NB4 (cell line): ENCODE results near the gene SLX4.
A peak's percentile ranks its signal among the peaks of the same experiment; 100 is the strongest.

ENCODE experiments used
- DNase-seq: peaks from one replicate; pipeline ENCODE4 v3.0.0; 2010; ENCODE audit warnings: low read depth
- H3K4me3 ChIP-seq: one replicate; pipeline ENCODE4 v1.5.1; 2011; ENCODE audit warnings: mild to moderate bottlenecking, low read depth, low read length, moderate library complexity
- CTCF ChIP-seq: IDR thresholded peaks from one replicate; pipeline ENCODE4 v1.5.1; 2012; ENCODE audit warnings: low read depth, low read length
- MAX ChIP-seq: IDR thresholded peaks from 2 replicates; pipeline ENCODE4 v1.6.1; 2011; ENCODE audit warnings: low read depth, low read length
- MYC ChIP-seq: IDR thresholded peaks from 2 replicates; pipeline ENCODE4 v1.6.1; 2011; ENCODE audit warnings: low read depth, low read length
- POLR2A ChIP-seq: IDR thresholded peaks from 2 replicates; pipeline ENCODE4 v1.6.1; 2011; ENCODE audit warnings: mild to moderate bottlenecking; ENCODE audit not compliant: insufficient read length; ENCODE audit errors: extremely low read depth

The SLX4 gene

GRCh38 chr16:3594316-3595109 lies 16.9 kb downstream of the SLX4 start:
- H3K4me3 ChIP-seq, result no peak overlapping the region
- no peak for TF ChIP-seq MYC
- no peak for TF ChIP-seq MAX
- no peak for TF ChIP-seq CTCF
- no peak for TF ChIP-seq POLR2A
- DNase-seq, result no peak

GRCh38 chr16:3592559-3592958 lies 18.8 kb downstream of the SLX4 start:
- no peak for TF ChIP-seq POLR2A
- no peak for TF ChIP-seq MAX
- no peak for TF ChIP-seq MYC
- no peak for TF ChIP-seq CTCF
- DNase-seq, result no peak
- no peak overlapping the region for H3K4me3 ChIP-seq

- no peak overlapping the region for H3K4me3 ChIP-seq
- TF ChIP-seq CTCF (no peak), POLR2A (no peak), MAX (no peak), MYC (no peak)
- DNase-seq, result no peak
Measured at GRCh38 chr16:3591991-3592390, 19.4 kb downstream of the SLX4 start.

GRCh38 chr16:3591436-3591803 lies 20.0 kb downstream of the SLX4 start:
- no peak for DNase-seq
- no peak for TF ChIP-seq MAX
- no peak overlapping the region for H3K4me3 ChIP-seq

- TF ChIP-seq POLR2A (no peak), CTCF (no peak), MYC (no peak), MAX (no peak)
Measured at GRCh38 chr16:3590736-3591435, 20.5 kb downstream of the SLX4 start.

More at GRCh38 chr16:3590736-3591435, 20.5 kb downstream of the SLX4 start:
- no peak overlapping the region for H3K4me3 ChIP-seq
- peak; percentile 37 for DNase-seq
